Measurements from ENCODE around the gene ELMOD1.
A peak's percentile ranks its signal among the peaks of the same experiment; 100 is the strongest.

The ELMOD1 gene

DNA sequence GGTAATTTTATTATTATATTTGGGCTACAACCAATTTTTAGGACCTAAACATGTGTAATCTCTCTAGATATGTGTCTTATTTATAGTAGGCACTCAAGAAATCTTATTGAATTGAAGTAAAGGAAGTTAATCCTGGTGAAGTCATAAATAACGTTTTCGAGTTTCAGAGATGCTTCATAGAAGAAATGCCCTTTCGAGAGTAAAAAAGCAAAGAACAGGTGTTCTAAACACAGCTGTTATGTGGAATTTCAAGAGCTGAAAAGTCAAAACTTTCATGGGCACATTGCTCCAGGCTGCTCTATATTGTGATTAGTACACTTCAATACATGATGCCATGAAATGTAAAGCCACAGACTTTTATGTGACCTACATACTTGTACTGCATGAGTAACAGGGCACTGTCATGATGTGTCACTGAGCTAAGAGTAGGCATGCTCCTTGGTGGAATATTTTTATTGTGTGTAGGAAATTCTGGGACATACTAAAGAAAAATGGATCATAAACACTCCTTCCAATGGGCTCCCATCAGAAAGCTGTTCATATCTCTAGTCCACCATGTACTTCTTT, 7.2 kb upstream of the ELMOD1 start:
- DNase-seq (ENCODE audit: extremely low read depth in 1 of 2, low read depth in 1 of 2): no peak

DNA sequence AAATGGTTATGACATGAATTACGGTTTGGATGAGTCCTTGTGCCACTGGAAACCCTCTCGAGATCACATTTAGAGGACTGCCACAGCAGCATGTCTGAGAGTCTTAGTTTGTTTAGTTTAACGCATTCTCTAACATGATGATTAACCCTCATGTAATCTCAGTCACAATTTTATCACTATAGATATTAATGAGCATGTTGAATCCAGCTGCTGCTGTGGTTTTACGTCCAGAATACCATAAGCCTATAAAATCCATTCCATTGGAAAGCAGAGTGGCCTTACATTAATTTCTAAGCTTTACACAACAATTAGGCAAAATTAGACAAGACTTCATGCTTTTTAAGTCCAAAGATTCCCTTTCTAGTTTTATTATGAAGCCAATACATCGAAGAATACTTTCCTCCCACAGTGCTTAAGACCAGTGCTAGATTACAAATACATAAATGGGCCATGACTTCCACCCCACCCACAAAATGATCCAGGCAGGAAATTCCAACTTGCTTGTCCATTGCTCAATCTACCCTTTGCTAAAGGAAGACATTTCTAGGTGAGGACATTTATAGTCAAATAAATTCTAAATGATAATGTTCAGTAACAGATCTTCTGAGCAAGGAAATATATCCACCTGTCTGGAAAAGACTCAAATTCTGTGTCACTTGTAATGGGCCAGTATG, 3.5 kb upstream of the ELMOD1 start:
- DNase-seq (ENCODE audit: extremely low read depth in 1 of 2, low read depth in 1 of 2): no peak

DNA sequence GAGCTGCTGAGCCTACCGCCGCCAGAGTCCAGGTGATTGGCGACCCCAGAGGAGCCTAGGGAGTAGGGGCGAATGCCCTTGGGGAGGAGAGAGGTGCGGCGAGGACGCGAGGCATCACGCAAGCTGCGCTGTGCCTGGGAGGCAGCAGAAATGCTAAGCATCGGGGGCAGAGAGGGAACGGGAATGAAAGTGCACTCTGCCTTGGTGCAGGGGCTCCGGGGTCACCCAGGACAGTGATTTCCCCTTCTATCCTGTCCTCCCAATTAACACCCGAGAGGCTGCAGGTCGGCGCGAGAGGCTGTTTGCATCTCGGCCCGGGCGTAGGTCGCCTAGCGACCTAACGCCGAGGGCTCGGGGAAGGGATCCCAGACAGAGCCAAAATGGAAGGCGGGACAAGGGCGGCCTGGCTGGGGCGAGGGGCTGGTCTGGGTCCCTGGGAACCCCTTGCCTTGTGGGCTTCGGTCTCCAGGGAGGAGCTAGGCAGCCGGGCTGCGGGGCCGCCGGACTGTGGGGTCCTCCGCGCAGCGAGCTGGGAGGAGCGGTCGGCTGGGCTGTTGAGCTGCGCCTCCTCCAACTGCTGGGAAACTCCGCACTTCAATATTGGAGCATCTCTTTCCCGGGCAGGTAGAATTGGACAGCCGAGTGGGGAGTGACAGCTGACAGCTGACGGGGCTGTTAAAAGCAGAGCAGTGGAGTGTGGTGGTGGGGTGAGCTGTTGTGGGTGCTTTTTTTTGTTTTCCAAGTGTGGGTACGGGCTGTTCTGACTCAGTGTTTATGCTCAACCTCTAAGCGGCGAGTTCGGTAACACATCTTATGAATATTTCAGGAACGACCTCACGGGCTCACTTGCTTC, 657 bp downstream of the ELMOD1 start:
- peak in 1 of 2 donors; percentile 35 for DNase-seq (ENCODE audit: extremely low read depth in 1 of 2, low read depth in 1 of 2)

DNA sequence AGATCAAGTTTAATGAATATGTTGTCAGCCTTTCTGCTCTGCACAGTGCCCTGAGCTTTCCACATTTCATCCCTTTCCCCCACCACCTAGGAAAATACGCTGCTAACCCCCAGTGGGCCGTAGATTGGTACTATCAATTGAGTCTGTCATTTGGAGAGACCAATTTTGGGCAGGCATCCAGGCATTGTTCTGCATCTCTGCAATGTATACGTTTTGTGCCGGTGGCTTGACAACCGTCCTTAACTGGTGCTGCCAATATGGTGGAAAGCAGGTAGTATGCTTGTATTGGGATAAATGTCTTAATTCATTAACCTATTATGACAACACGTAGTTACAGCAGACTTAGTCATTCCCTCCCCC, 1.3 kb downstream of the ELMOD1 start:
- no peak for DNase-seq (ENCODE audit: extremely low read depth in 1 of 2, low read depth in 1 of 2)

DNA sequence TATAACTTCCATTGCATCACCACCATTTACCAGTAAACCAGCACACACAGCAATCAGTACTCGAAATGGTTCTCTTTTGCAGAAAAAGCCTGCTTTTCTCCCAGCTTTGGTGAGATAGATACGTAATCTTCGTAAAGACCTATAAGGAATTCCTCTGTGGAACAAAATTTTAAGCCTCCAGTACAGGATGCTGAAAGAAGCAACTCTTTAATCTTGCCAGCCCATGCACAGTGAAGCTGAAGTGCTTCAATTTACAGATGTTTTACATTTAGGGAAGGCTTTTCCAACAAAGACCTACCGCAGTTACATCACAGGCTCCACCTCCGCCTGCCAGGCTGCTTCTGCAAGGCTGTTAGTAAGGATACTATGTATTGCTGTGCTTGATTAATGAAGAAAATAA, 1.9 kb downstream of the ELMOD1 start:
- no peak for DNase-seq (ENCODE audit: extremely low read depth in 1 of 2, low read depth in 1 of 2)

DNA sequence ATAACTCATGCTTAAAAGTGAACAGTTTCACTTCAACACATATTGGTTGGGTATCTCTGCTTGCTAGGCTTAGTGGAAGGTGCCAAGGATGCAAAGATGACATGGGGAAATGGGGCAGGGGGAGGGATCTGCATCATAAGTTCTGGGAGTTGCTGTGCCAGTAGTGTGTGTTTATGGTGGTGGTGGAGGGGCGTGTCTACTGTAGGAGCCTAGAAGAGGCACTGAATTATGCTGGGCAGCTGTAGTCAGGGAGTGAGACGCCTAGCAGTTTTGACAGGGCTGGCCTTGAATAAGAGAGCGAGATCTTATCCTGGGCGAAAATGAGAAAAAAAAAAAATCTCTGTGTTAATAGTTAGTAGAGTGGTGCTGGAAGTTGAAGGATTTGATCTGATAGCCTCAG, 3.0 kb downstream of the ELMOD1 start:
- no peak for DNase-seq (ENCODE audit: extremely low read depth in 1 of 2, low read depth in 1 of 2)

DNA sequence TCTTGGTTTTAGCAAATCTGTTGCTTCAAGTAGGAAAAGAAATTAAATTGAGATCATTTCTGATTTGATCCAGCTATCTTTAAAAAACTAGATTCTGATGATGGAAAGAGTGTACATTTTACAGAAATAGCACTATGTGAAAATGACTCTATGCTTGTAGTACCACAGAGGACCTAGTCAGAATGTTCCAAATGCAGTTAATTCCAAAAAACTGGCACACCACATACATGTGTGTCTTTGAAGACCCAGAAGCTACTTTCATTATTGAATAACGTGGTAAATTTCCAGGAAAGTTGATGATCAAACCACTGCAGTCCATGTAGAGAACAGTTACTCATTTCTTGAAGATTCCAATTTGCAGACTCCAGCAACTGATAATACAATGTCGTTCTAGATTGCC, 3.8 kb downstream of the ELMOD1 start:
- DNase-seq (ENCODE audit: extremely low read depth in 1 of 2, low read depth in 1 of 2): no peak

DNA sequence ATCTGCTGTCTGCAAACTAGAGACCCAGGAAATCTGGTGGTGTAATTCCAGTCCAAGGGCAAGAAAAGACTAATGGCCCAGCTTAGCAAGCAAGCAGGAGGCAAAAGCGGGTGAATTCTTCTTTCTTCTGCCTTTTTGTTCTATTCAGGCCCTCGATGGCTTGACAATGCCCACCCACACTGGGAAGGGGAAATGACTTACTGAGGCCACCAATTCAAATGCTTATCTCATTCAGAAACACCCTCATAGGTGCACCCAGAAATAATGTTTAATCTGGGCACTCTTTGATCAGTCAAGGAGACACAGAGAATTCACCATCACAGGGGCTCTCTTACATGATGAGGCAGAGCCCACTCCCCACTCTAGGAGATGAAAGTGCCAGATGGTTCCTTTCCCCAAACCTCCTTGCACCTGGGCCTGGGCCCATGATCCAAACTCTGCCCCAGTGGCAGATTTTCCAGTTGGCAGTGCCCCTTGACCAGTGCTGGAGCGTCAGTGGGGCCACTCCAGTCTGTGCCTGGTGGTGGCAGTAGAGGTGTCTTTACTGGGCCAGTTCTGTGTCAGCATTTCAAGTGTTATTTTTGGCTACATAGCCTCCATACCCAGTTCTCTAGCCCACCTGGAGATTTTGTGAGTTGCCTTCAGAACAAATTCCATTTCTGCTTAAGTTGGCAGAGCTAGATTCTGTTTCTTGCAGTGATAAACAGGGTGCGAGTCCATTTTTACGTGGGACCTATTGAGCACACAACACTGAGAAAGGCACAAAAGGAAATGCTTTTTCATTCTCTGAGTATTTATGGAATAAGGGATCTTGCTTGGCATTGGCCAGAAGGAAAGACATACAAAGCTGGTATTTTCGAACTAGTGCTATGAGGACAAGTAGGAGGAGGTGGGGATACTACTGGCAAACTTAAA, 7.5 kb downstream of the ELMOD1 start:
- no peak for DNase-seq (ENCODE audit: extremely low read depth in 1 of 2, low read depth in 1 of 2)

DNA sequence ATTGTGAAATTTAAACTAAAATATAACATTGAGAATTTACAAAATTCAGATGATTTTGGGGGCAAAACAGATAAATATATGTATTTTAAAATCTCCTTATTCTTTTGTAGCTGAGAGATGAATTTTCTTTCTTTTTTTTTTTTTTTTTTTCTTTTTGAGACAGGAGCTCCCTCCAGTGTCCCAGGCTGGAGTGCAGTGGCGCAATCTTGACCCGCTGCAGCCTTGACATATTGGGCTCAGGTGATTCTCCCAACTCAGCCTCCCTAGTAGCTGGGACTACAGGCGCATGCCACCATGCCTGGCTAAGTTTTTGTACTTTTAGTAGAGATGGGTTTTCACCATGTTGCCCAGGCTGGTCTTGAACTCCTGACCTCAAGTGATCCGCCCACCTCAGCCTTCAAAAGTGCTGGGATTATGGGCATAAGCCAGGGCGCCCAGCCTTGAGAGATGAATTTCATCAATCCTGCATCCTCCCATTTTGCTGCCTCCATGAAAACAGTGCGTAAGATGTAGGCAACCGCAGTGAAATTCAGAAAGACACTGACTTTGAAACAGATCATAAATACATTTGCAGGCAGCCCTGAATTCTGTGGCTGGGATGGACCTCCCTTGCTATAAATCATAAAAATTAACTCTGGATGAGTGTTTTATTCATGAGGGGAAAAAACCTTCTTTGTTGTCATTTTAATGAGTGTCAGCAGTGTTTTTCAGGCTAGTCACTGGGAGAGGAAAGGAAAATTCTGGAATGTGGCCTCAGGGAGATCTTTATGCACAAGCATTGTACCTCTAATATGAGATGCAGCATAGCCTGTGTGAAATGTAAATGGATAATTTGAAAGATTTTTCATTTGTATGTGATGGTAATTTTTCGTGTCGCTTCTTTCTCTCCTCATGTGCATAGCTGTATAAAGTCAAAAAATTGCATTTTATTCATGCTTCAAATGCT, 14.4 kb downstream of the ELMOD1 start:
- no peak for DNase-seq (ENCODE audit: extremely low read depth in 1 of 2, low read depth in 1 of 2)

DNA sequence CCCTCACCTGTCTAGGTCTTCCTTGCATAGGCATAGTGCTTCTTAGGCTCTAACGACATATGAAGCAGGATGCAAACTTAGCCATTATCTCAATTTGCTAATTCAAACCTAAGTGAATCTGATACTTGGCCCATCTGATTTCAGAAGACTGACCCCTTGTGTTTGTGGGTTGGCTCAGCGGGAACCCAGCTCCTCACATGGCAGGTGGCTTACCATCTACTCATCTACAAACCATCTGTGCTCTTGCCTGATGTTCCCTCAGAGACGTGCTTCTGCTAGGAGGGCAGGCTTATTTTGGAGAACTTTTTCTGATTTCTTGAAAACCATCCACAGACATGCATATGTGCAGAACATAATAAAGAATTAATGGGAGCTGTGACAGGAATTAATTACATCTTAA, 15.2 kb downstream of the ELMOD1 start:
- DNase-seq (ENCODE audit: extremely low read depth in 1 of 2, low read depth in 1 of 2): no peak

DNA sequence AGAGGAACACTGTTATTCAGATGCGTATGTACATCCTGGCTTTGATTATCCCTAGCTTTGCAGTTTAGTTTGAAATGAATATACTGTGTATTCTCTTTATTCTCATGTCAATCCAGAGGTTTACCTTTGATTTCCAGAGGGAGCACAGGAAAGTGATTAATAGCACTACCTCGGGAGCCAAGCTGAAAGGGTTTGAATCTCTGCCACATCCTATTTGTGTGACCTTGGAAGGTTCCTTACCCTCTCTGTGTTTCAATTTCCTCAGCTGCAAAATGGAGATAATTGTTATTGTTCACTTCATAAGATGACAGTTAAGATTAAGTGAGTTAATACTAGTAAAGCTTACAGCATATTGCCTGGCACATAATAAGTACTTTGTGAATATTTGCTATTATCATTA, 17.9 kb downstream of the ELMOD1 start:
- no peak for DNase-seq (ENCODE audit: extremely low read depth in 1 of 2, low read depth in 1 of 2)

DNA sequence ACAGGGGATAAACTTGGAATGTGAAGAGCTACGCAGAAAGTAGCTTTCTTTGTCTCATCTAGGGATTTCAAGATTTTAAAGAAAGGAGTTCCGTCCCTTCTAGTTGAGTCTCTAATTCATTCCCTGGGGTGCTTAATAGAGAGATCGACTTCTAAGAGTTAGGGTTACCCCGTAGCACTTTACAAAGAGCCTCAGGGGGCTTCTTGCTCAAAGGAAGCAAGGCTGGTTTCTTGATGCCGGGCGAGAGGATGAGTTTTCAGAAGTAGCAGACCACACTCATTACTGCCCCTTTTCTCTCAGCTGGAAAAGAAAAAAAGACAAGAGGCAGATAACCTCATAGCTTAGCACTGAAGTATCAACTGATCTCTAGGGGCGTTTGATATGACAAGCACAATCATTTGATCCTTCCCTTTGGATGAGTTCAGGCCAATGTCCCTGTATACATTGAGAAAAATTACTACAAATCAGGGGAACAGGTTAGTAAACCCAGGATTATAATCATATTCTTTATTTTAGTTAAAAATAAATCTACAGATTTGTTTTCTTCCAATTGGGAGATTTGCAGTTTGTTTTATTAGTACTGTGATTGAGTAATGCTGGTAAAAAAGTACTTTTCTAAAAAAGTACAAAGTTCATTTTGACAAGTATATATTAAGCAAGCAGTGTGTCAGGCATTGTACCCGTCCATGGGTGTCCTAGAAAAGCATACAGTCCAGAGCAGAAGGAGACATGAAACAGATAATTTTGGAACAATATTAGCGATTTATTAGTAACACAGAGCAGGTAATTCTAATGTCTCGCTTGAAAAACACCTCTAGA, 18.7 kb downstream of the ELMOD1 start:
- DNase-seq (ENCODE audit: extremely low read depth in 1 of 2, low read depth in 1 of 2): no peak

DNA sequence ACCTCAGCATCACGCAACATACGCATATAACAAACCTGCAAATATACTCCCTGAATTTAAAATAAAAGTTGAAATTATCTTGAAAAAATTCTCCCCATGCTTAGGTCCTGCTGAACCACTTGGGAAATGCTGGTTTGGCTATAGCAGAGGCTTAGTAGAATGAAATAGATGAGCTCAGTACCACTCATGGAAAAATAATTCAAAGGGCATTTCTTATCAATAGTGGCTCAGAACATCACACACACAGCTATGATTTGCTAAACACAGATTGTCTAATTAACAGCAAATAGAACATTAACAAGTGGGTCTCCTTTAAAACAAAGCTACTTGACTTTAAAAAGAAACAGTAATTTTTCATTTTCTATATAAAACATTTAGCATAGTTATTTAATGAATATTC, 21.5 kb downstream of the ELMOD1 start:
- no peak for DNase-seq (ENCODE audit: extremely low read depth in 1 of 2, low read depth in 1 of 2)

DNA sequence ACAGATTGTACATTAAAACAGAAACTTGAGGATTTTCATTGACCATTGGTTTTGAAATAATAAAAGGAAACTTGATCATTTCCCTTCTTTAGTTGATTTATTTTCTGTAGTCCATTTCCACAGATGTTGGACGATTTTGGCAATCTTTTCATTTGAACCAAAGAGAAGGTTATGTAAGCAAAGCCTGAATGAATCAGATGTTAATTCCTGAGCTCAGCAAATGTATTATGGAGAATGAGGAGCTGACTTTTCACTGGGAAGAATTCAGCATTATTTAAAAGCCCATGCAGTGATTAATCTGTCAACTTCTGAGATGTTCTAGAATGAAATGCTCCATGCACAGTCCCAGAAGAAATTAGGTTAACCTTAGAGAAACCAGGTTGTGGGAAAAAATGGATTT, 29.0 kb downstream of the ELMOD1 start:
- no peak for DNase-seq (ENCODE audit: extremely low read depth in 1 of 2, low read depth in 1 of 2)

DNA sequence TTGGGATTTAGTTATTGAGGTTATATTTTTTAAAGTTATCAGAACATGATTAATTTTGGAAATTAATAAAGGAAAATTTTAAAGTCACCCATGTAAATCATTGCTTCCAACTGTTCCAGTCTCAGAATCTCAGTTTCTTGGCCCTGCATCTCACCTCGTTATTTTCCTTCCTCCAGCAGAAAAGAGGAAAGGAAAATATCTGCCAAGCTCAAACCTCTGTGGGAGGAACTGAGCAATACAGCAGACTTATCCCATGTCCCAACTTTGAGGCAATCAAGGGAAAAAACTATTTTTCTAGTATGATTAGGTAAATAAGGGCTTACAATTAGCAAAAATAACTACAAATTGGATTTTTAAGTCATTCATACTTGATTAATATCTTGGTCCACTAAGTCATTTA, 30.1 kb downstream of the ELMOD1 start:
- DNase-seq (ENCODE audit: extremely low read depth in 1 of 2, low read depth in 1 of 2): no peak

DNA sequence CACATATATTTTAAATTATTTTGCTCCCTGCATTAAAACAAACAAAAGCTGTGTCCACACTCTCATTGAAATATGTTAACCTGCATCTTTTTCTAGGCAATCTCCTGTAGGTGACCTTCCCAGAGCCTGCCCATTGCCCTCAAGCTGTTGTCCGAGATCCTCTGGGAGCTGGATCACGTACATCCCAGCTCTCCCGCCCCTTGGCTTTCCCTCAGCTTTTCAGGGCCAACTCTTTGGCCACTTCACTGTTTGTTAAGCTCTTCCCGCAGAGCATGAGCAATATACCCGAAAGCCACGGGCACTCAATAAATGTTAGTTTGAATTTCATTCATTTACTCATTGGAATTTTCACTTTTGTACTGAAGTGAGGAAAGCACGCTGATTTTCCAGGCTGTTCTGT, 32.2 kb downstream of the ELMOD1 start:
- no peak for DNase-seq (ENCODE audit: extremely low read depth in 1 of 2, low read depth in 1 of 2)

DNA sequence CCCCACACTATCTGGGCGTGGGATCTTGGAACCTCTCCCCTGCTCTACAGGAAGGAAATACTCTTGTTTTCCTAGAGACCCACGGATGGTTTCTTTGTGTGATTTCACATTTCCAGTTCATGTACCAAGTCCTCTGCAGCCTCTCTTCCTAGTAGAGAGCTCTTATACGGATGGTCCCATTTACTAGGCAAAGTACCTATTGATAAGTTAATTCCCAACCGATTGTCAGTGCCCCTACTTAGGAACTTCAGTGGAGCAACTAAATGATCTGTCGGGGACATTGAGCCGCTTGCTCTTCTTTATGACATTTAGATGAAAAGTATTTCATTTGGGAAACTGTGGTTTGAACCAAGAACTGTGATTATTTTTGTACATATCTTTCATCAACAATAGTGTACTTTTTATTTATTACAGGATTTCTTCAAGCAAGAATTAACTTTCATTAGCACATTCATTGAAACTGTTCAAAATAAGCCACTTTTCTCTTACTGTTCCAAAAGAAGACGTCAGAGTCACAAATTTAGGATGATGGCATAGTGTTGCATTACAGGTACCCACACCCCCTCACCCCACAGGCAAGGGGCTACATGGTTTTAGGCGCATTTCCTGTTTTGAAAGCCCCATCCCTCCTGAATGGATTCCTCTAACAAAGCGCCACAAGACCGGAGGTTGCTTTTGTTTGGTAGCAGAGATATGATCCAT, 34.2 kb downstream of the ELMOD1 start:
- DNase-seq (ENCODE audit: extremely low read depth in 1 of 2, low read depth in 1 of 2): no peak

DNA sequence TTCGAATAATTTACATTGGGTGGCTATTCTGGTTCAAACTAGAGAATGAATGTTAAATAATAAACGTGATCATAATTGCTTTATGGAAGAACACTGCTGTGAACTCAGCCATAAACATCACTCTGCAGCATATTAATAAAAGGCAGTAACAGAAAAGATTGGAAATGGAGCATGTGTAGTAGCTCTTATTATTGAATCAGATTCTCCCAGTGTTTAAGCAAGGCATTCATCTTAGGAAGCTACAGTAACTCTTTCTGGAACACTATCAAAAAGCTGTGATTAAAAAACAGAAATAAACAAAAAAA, 34.7 kb downstream of the ELMOD1 start:
- DNase-seq (ENCODE audit: extremely low read depth in 1 of 2, low read depth in 1 of 2): no peak

DNA sequence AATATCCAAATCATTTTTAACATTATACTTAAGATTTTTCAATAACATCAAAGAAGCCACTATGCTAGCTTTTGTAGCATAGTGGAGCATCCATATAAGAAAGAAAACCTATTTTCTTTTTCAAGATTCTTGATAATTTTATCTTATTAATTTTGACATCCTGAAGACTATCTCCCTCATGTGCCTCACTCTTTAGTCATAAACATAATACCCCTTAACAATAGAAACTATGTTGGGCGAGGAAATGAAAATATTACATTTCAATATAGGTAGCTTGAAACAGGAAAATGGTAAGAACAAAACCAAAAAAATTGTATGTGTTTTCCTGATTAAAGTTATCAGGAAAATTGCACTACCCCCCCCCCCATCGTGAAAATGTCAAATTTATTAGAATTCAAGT, 40.1 kb downstream of the ELMOD1 start:
- no peak for DNase-seq (ENCODE audit: extremely low read depth in 1 of 2, low read depth in 1 of 2)
